Activated naive CD8-positive, alpha-beta T cell (primary cell): ENCODE results near the gene DZANK1.
"Not testable (repeated sequence)": the region's sequence is repeated elsewhere in the genome, so short reads cannot be mapped to it uniquely, and the experiment has no call there.

Experiments
- H3K27ac Mint-ChIP-seq: one replicate; pipeline ENCODE4 v1.8.0; 2021; ENCODE audit warnings: mixed read lengths
- H3K27me3 Mint-ChIP-seq: one replicate; pipeline ENCODE4 v1.8.0; 2021; ENCODE audit warnings: mixed read lengths
- H3K36me3 Mint-ChIP-seq: one replicate; pipeline ENCODE4 v1.8.0; 2021; ENCODE audit warnings: mixed read lengths
- H3K4me1 Mint-ChIP-seq: one replicate; pipeline ENCODE4 v1.8.0; 2021; ENCODE audit warnings: low read depth, mixed read lengths
- H3K4me3 Mint-ChIP-seq: one replicate; pipeline ENCODE4 v1.8.0; 2021; ENCODE audit warnings: mild to moderate bottlenecking, mixed read lengths
- H3K9me3 Mint-ChIP-seq: one replicate; pipeline ENCODE4 v1.8.0; 2021; ENCODE audit warnings: low read depth, mixed read lengths

Gene DZANK1

GRCh38 chr20:18466894-18467730 lies at the start of gene DZANK1, which contains the start of gene POLR3F:
TSS of gene DZANK1 (minus strand) at chr20:18467030. CDS start at chr20:18465358, 1,672 bp downstream.
TSS of gene POLR3F (plus strand) at chr20:18467390. CDS start at chr20:18467507, 117 bp downstream.
- Mint-ChIP-seq H3K4me1 (peaks cover 24% of the 10 kb centered on the region), H3K36me3 (peaks cover 2% of the 10 kb centered on the region), H3K27me3 (no peaks in the 10 kb centered on the region), H3K4me3 (peak within 1 kb of the TSS; percentile 98), H3K27ac (peak within 1 kb of the TSS; percentile 97), H3K9me3 (no peaks in the 10 kb centered on the region)

- no peaks in the 10 kb centered on the region for H3K27me3 Mint-ChIP-seq
- peaks cover 11% of the 10 kb centered on the region for H3K36me3 Mint-ChIP-seq
- no peaks in the 10 kb centered on the region for H3K9me3 Mint-ChIP-seq
- H3K4me3 Mint-ChIP-seq: no peak overlapping the region
- H3K27ac Mint-ChIP-seq: no peak overlapping the region
- H3K4me1 Mint-ChIP-seq: peaks cover 24% of the 10 kb centered on the region
These were observed 49.1 kb upstream of the DZANK1 start for GRCh38 chr20:18515973-18516372.

GRCh38 chr20:18514127-18514526 lies 47.3 kb upstream of the DZANK1 start:
- Mint-ChIP-seq H3K4me1 (peaks cover 35% of the 10 kb centered on the region), H3K4me3 (no peak overlapping the region), H3K9me3 (no peaks in the 10 kb centered on the region), H3K27ac (peak overlapping the region; percentile 22), H3K27me3 (no peaks in the 10 kb centered on the region), H3K36me3 (peaks cover 12% of the 10 kb centered on the region)

DNA sequence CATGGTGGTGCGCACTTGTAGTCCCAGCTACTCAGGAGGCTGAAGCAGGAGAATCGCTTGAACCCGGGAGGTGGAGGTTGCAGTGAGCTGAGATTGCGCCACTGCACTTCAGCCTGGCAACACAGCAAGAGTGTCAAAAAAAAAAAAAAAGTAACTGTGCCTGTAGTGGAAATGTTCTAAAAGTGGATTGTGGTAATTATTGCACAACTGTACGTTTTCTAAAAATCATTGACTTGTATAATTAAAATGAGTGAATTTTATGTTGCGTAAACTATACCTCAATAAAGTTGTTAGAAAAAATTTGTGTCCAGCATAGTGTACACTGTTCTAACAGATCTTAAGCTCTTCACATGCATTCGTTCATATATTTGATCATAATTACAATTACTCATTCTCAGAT lies 46.4 kb upstream of the DZANK1 start:
- no peak overlapping the region for H3K4me3 Mint-ChIP-seq

DNA sequence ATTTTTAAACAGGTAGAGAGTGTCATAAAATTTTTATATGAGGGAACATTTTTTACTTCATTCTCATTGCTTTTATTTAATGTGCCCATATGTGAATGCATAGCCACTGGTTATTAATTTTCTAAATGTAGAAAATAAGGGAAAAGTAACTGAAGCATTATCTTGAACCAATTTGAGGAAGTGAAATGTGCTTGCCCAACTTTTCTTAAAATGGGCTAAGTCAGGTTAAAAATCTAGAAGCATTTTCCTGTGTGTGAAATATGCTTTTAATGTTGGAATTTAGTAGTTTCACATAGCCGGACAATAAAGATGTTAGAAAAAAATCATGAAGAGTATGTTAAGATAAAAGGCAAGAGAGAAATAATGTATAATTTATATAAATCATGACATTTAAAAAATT lies 44.7 kb upstream of the DZANK1 start:
- no peak overlapping the region for H3K4me3 Mint-ChIP-seq
- H3K27ac Mint-ChIP-seq: no peak overlapping the region
- no peaks in the 10 kb centered on the region for H3K27me3 Mint-ChIP-seq
- H3K9me3 Mint-ChIP-seq: no peaks in the 10 kb centered on the region
- peaks cover 55% of the 10 kb centered on the region for H3K4me1 Mint-ChIP-seq
- peaks cover 15% of the 10 kb centered on the region for H3K36me3 Mint-ChIP-seq

More for the DNA sequence above, 46.4 kb upstream of the DZANK1 start:
- Mint-ChIP-seq H3K36me3 (peaks cover 14% of the 10 kb centered on the region), H3K4me1 (peaks cover 43% of the 10 kb centered on the region), H3K27me3 (no peaks in the 10 kb centered on the region), H3K9me3 (no peaks in the 10 kb centered on the region), H3K27ac (no peak overlapping the region)

GRCh38 chr20:18507218-18508191 lies 40.7 kb upstream of the DZANK1 start, which contains the start of gene SEC23B:
TSS of gene SEC23B (plus strand) at chr20:18507940. CDS start at chr20:18510836, 2,896 bp downstream.
- Mint-ChIP-seq H3K4me3 (peak within 1 kb of the TSS; percentile 100), H3K9me3 (no peaks in the 10 kb centered on the region), H3K27ac (peak within 1 kb of the TSS; percentile 100), H3K27me3 (no peaks in the 10 kb centered on the region), H3K4me1 (peaks cover 41% of the 10 kb centered on the region), H3K36me3 (peaks cover 7% of the 10 kb centered on the region)

DNA sequence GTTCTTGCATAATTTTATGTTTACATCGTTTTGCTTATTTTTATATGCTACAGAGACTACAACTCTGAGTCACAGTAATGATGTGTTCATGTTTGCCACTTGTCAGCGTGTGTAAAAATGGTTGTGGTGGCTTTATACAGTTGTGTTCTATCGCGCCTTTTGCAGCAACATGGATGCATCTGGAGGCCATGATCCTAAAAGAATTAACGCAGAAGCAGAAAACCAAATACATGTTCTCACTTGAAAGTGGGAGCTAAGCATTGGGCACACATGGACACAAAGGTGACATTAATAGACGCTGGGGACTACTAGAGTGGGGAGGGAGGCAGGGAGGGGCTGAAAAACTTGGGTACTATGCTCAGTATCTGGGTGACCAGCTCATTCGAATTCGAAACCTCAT lies 39.9 kb upstream of the DZANK1 start:
- Mint-ChIP-seq H3K36me3 (peaks cover 7% of the 10 kb centered on the region), H3K4me1 (peaks cover 39% of the 10 kb centered on the region), H3K27ac (peak overlapping the region; percentile 100), H3K27me3 (peaks cover 3% of the 10 kb centered on the region), H3K4me3 (peak overlapping the region; percentile 100), H3K9me3 (no peaks in the 10 kb centered on the region)

GRCh38 chr20:18504479-18505060 lies 37.7 kb upstream of the DZANK1 start:
- no peaks in the 10 kb centered on the region for H3K9me3 Mint-ChIP-seq
- H3K27me3 Mint-ChIP-seq: peaks cover 3% of the 10 kb centered on the region
- peaks cover 23% of the 10 kb centered on the region for H3K4me1 Mint-ChIP-seq
- no peak overlapping the region for H3K27ac Mint-ChIP-seq
- H3K4me3 Mint-ChIP-seq: no peak overlapping the region
- peaks cover 3% of the 10 kb centered on the region for H3K36me3 Mint-ChIP-seq

- H3K9me3 Mint-ChIP-seq, H3K4me1 Mint-ChIP-seq, H3K36me3 Mint-ChIP-seq, H3K4me3 Mint-ChIP-seq, H3K27me3 Mint-ChIP-seq, H3K27ac Mint-ChIP-seq: not testable (repeated sequence)
These were observed 34.8 kb upstream of the DZANK1 start for GRCh38 chr20:18501672-18502071.

DNA sequence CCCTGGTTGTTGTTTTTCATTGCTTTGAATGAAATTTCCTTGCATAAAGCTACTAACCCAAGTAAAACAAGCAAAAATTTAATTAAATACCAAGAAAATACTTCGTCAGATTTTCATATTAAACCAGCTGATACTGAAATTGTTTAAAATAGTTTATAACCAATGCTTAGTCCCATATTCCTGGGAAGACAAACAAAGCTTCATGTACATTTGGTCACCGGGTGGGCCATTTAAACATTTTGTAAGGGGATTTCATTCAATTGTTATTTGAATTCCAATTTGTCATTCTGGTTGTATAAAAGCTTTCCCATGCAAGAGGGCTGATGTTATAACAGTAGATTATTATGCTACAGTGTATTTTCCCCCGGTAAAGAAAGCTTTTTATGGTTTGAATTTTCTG lies 30.8 kb upstream of the DZANK1 start:
- Mint-ChIP-seq H3K27me3 (peaks cover 3% of the 10 kb centered on the region), H3K27ac (peak overlapping the region; percentile 85), H3K9me3 (no peaks in the 10 kb centered on the region), H3K4me1 (peaks cover 18% of the 10 kb centered on the region), H3K4me3 (peak overlapping the region; percentile 97), H3K36me3 (peaks cover 9% of the 10 kb centered on the region)

GRCh38 chr20:18496740-18497592 lies 30.1 kb upstream of the DZANK1 start, which contains the start of gene RBBP9:
TSS of gene RBBP9 (minus strand) at chr20:18497225. CDS start at chr20:18497167, 58 bp downstream.
- Mint-ChIP-seq H3K27ac (peak within 1 kb of the TSS; percentile 85), H3K27me3 (no peaks in the 10 kb centered on the region), H3K36me3 (peaks cover 12% of the 10 kb centered on the region), H3K4me3 (peak within 1 kb of the TSS; percentile 97), H3K9me3 (no peaks in the 10 kb centered on the region), H3K4me1 (peaks cover 18% of the 10 kb centered on the region)

DNA sequence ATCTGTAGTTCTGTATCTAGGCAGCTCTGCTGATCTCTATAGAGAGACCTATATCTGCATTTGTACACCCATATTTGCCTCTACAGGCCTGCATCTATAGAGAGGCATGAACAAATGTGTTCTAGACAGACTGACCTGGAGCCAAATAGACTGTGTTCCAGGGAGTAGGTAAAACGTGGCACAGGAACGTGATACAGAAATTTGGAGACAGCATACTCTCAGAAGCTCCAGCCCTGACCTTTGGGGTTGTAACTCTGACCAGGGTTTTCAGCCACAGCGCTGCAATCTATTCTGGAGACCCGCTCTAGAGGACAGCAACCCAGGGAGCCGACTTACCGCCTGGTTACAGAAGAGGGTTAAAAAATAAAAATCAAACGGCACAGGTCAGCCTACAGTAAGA lies 29.2 kb upstream of the DZANK1 start:
- Mint-ChIP-seq H3K36me3 (peaks cover 12% of the 10 kb centered on the region), H3K4me1 (peaks cover 18% of the 10 kb centered on the region), H3K27me3 (no peaks in the 10 kb centered on the region), H3K4me3 (peak overlapping the region; percentile 97), H3K27ac (no peak overlapping the region), H3K9me3 (no peaks in the 10 kb centered on the region)

GRCh38 chr20:18488301-18488700 lies 21.5 kb upstream of the DZANK1 start:
- no peaks in the 10 kb centered on the region for H3K9me3 Mint-ChIP-seq
- peaks cover 10% of the 10 kb centered on the region for H3K36me3 Mint-ChIP-seq

GRCh38 chr20:18481596-18481995 lies 14.8 kb upstream of the DZANK1 start:
- no peaks in the 10 kb centered on the region for H3K9me3 Mint-ChIP-seq
- H3K36me3 Mint-ChIP-seq: peaks cover 2% of the 10 kb centered on the region
- no peak overlapping the region for H3K4me3 Mint-ChIP-seq
- H3K4me1 Mint-ChIP-seq: no peaks in the 10 kb centered on the region
- H3K27me3 Mint-ChIP-seq: no peaks in the 10 kb centered on the region
- H3K27ac Mint-ChIP-seq: no peak overlapping the region

More at GRCh38 chr20:18488301-18488700, 21.5 kb upstream of the DZANK1 start:
- Mint-ChIP-seq H3K27me3 (no peaks in the 10 kb centered on the region), H3K4me3 (no peak overlapping the region), H3K4me1 (peaks cover 1% of the 10 kb centered on the region), H3K27ac (no peak overlapping the region)
